ENCODE results near the gene GTF3C4. TPM values are rescaled to one million over a fixed set of nuclear protein-coding genes. Genes with fewer than 3 reads are reported as not detected.

Gene GTF3C4
- total and polyA plus RNA-seq, 2 of the 8 experiments (the other 6 are each of a cell fraction or from before 2014, with no cell fraction given): 6.8 to 39.2 TPM

- Histone ChIP-seq H3K9ac (replicated peaks in 1 of 4; ENCODE audit: extremely low read depth in 1 of 4, low read depth in 3 of 4, low read length in 3 of 4) (no peak overlapping the region), H3K4me2 (ENCODE audit: insufficient read depth in 1 of 2, low read depth in 2 of 2, low read length in 2 of 2) (no peak overlapping the region), H3K4me3 (ENCODE audit: extremely low read depth in 1 of 4, insufficient read depth in 2 of 4, low read depth in 3 of 4, low read length in 4 of 4) (no peak overlapping the region), H3K23me2 (ENCODE audit: low read depth, low read length) (no peaks in the 10 kb centered on the region), H2BK5ac (ENCODE audit: low read depth, low read length) (no peak overlapping the region), H2AFZ (ENCODE audit: low read length) (no peak overlapping the region), H3K18ac (ENCODE audit: extremely low read depth, low read length) (no peak overlapping the region), H3K4me1 (replicated peaks in 1 of 4; ENCODE audit: control insufficient read depth in 3 of 4, insufficient read depth in 4 of 4, low read length in 3 of 4) (no peaks in the 10 kb centered on the region), H3K27ac (ENCODE audit: low read depth, low read length) (no peak overlapping the region), H3K14ac (ENCODE audit: insufficient read length) (no peak overlapping the region), H3K23ac (ENCODE audit: insufficient read length) (no peak overlapping the region), H4K8ac (ENCODE audit: extremely low read depth, insufficient read depth, low read length) (no peak overlapping the region), H4K20me1 (replicated peaks in 1 of 2; ENCODE audit: control insufficient read depth in 1 of 2, insufficient read depth in 2 of 2, low read length in 2 of 2) (peaks cover 0 to 2% of the 10 kb centered on the region in 2 experiments), H2AK5ac (ENCODE audit: low read depth, low read length) (no peak overlapping the region), H3K4ac (replicated peaks; ENCODE audit: insufficient read length, low read depth, low read length) (no peak overlapping the region), H3K56ac (replicated peaks; ENCODE audit: insufficient read length, low read depth, low read length) (no peak overlapping the region), H2BK20ac (ENCODE audit: low read length) (no peak overlapping the region), H3K27me3 (replicated peaks in 1 of 4; ENCODE audit: control insufficient read depth in 3 of 4, extremely low read depth in 1 of 4, insufficient read depth in 3 of 4, low read length in 3 of 4) (no peaks in the 10 kb centered on the region), H4K5ac (ENCODE audit: insufficient read length, low read depth, low read length) (no peak overlapping the region), H2BK12ac (ENCODE audit: low read depth, low read length) (no peak overlapping the region), H2BK120ac (replicated peaks; ENCODE audit: low read depth, low read length) (no peak overlapping the region), H2BK15ac (ENCODE audit: low read length) (no peak overlapping the region), H4K91ac (replicated peaks; ENCODE audit: insufficient read length, low read length) (no peak overlapping the region), H3K79me2 (ENCODE audit: control insufficient read depth in 1 of 2, insufficient read depth in 2 of 2, low read length in 2 of 2) (no peaks in the 10 kb centered on the region), H3K36me3 (ENCODE audit: control insufficient read depth in 2 of 4, insufficient read depth in 4 of 4, low read length in 3 of 4) (peaks cover 8 to 46% (median 27%) of the 10 kb centered on the region in 4 experiments; a peak in 7 of 8 replicates), H3K9me3 (ENCODE audit: insufficient read depth in 2 of 2, low read depth in 1 of 2, low read length in 1 of 2) (no peaks in the 10 kb centered on the region), H3K79me1 (ENCODE audit: low read depth, low read length) (no peaks in the 10 kb centered on the region)
- FAIRE-seq (no peak), DNase-seq (ENCODE audit: low read depth in 1 of 2, low spot score in 2 of 2) (no peak)
- WGBS, 2 experiments (ENCODE audit: extremely low coverage in 1 of 2, insufficient coverage in 1 of 2, insufficient read length in 1 of 2, insufficient replicate concordance in 2 of 2, low coverage in 1 of 2, low lambda C conversion rate in 2 of 2, missing lambda C conversion rate in 1 of 2): 94% methylated on average over 4 of the region's 4 CpGs; no CpG with 5 or more reads in 1 of the 2 experiments
- ChIA-PET CTCF (ENCODE audit: partially characterized antibody) (interaction anchor here (1.6 kb wide), 1 partner anchor 159 kb away, joined by 4 read pairs; no protein-coding TSS in a partner anchor), POLR2A (ENCODE audit: partially characterized antibody) (interaction anchor here (1.2 to 1.4 kb wide), 2 partner anchors 28 to 33 kb away, joined by 3 read pairs; partner anchors contain the start of gene DDX31)
- TF ChIP-seq SIRT6 (IDR thresholded peaks at IDR 0.05; ENCODE audit: low read length) (no peak), SP4 (IDR thresholded peaks at IDR 0.05; ENCODE audit: low read length) (no peak), CEBPB (IDR thresholded peaks at IDR 0.05; ENCODE audit: low read depth, low read length) (no peak), CHD1 (IDR thresholded peaks at IDR 0.05; ENCODE audit: low read depth, low read length) (no peak), SRF (IDR thresholded peaks at IDR 0.05; ENCODE audit: low read depth, low read length) (no peak), GTF2F1 (IDR thresholded peaks at IDR 0.05; ENCODE audit: borderline replicate concordance, low read depth, low read length) (no peak), SAP30 (IDR thresholded peaks at IDR 0.05; ENCODE audit: insufficient read depth, insufficient replicate concordance, low read length) (no peak), BRCA1 (IDR thresholded peaks at IDR 0.05; ENCODE audit: low read depth, low read length) (no peak), RAD21 (IDR thresholded peaks at IDR 0.05 in 1 of 2, conservative IDR thresholded peaks at IDR 0.05 in 1 of 2; ENCODE audit: low read depth in 2 of 2, low read length in 2 of 2) (no peak), JUN (IDR thresholded peaks at IDR 0.05; ENCODE audit: low read depth, low read length) (no peak), FOSL1 (IDR thresholded peaks at IDR 0.05; ENCODE audit: insufficient read depth, low read depth, low read length) (no peak), POLR2AphosphoS5 (IDR thresholded peaks at IDR 0.05; ENCODE audit: low read depth, low read length) (no peak), USF2 (IDR thresholded peaks at IDR 0.05; ENCODE audit: low read length) (no peak), POLR2A (IDR thresholded peaks at IDR 0.05; ENCODE audit: control extremely low read depth in 1 of 2, low read depth in 2 of 2, low read length in 2 of 2) (no peak)
These were observed 29.0 kb upstream of the GTF3C4 start for GRCh38 chr9:132641216-132641615.

All from H1 (cell line).